Activated CD8-positive, alpha-beta memory T cell treated with anti-CD3 and anti-CD28 coated beads, Interleukin-2, amount 50 U/mL, for 48 hours (primary cell): Measurements from ENCODE around the gene COQ4.
"Not testable (repeated sequence)": the region's sequence is repeated elsewhere in the genome, so short reads cannot be mapped to it uniquely, and the experiment has no call there.

Experiments used
- DNase-seq: peaks from one replicate; pipeline ENCODE4 v3.0.0-alpha.2; 2020

Gene COQ4

GRCh38 chr9:128304136-128304970 lies 18.3 kb upstream of the COQ4 start:
- no peak for DNase-seq

- DNase-seq: no peak
Measured at GRCh38 chr9:128304971-128305288, 17.7 kb upstream of the COQ4 start.

GRCh38 chr9:128309551-128309950 lies 13.1 kb upstream of the COQ4 start:
- DNase-seq: no peak

DNA sequence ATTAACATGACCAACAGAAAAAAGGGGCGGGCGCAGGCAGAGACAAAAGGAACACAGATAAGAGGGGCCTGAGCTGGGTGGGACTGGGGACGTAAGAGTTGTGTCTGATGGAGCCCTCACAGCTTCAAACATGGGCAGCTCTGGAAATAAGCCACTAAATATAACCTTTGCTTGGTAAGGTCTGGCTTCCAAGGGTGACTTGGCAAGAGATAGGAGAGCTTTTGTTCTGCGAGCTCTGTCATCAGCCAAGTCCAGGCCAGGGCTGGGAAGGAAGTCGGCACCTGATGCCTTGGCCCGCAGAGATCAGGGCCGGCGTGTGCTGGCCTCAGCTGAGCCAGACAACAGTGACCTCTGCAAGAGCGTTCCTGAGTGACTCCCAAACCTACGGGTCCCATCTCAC lies 12.2 kb upstream of the COQ4 start:
- no peak for DNase-seq

- DNase-seq: no peak
Measured at GRCh38 chr9:128314697-128315096, 7.9 kb upstream of the COQ4 start.

GRCh38 chr9:128316421-128316820 lies 6.2 kb upstream of the COQ4 start:
- no peak for DNase-seq

DNA sequence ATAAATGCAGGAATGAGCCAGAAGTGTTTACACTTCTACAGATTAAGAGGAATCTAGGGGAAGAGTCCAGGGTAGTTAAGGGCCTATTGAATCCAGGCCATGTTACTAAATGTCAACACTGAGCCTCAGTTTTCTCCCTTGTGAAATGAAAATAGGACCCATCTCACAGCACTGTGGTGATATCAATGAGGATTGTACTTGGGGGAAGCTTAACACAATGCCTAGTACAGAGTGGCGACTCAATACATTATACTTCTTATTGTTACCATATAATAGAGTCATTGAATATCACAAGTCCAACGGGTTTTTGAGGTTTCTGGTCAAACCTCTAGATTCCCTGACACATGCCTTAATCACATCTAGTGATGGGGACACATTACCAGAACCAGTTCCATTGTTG lies 5.0 kb upstream of the COQ4 start:
- no peak for DNase-seq

DNA sequence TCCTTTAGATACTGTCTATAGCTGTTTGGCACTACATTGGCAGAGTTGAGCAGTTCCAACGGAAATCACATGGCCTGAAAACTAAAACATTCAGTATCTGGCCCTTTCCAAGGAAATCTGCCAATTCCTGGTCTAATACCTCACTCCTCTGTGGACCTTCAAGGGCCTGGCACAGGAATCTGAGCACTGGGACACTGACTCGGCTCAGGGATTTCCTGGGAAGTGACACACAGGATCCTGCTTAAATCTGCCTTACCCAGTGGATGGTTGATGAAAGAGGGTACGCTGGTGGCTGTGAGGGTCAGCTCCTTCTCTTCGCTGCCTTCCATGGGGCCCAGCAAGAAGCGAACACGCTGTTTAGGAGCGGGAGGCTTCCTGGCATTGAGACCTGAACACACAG lies 1.3 kb upstream of the COQ4 start:
- DNase-seq: no peak

DNA sequence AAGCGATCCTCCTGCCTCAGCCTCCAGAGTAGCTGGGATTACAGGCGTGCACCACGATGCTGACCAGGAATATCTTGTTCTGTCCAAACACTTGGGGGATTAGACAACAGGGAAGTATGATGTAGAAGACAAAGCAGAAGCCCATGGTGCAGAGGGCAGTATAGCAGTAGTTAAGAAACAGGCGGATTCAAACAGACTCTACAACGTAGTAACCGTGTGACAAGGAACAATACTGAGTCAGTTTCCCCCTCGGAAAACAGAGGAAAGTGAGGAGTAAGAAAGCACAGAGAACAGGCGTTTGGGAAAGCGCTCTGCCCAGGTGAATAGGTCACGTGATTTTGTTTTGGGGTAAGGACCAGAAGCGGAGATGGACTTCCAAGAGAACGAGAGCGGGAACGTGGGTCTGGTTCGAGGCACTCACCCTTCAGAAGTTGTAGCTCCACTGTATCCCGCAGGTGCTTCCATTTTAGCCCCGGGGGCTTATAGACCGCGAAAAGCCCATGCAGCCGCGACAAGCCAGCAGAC lies 698 bp upstream of the COQ4 start:
- DNase-seq: no peak

DNA sequence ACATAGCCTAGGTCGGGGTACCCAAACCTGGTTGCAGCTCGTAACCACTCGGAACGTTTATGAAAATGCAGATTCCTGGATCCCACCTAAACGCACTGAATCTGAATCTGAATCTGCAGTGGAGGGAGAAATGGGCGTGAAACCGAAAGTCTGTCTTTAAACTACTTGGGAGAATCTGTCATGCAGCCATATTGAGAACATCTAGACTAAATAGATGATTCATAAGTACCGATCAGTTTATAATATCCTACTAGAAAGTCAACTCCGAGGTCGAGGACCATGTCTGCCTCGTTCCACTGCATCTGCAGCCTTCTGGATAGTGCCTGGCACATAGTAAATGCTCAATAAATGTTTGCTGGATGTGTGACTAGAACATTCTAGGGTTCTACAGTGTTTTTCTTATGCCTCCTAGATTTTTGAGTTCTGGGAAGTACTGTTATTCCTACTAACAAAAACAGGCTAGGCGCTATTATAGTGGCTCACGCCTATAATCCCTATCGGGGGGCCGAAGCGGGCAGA lies 632 bp downstream of the COQ4 start:
- no peak for DNase-seq

GRCh38 chr9:128323791-128324190 lies 1.2 kb downstream of the COQ4 start:
- DNase-seq: no peak

GRCh38 chr9:128324401-128324800 lies 1.8 kb downstream of the COQ4 start:
- no peak for DNase-seq

GRCh38 chr9:128325629-128326028 lies 3.0 kb downstream of the COQ4 start:
- DNase-seq: no peak

- DNase-seq: no peak
Measured at GRCh38 chr9:128333451-128333869, 10.8 kb downstream of the COQ4 start.

- DNase-seq: no peak
Measured at GRCh38 chr9:128335161-128335560, 12.5 kb downstream of the COQ4 start.

GRCh38 chr9:128335914-128336313 lies 13.3 kb downstream of the COQ4 start:
- DNase-seq: no peak

GRCh38 chr9:128337936-128338335 lies 15.3 kb downstream of the COQ4 start:
- no peak for DNase-seq

DNA sequence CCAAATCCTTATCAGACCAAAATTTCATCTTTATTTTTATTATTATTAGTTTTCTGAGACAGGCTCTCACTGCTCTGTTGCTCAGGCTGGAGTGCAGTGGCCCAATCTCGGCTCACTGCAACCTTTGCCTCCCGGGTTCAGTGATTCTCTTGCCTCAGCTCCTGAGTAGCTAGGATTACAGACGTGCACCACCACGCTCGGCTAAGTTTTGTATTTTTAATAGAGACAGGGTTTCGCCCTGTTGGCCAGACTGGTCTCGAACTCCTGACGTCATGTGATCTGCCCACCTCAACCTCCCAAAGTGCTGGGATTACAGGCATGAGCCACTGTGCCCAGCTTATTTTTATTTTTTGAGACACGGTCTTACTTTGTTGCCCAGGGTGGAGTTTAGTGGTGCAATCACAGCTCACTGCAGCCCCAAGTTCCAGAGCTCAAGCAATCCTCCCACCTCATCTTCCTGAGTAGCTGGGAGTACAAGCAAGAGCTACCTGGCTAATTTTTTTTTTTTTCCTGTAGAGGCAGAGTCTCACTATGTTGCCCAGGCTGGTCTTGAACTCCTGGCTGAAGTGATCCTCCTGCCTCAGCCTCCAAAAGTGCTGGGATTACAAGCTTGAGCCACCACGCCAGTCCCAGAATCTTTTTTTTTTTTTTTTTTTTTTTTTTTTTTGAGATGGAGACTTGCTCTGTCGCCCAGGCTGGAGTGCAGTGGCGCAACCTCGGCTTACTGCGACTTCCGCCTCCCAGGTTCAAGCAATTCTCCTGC lies 16.4 kb downstream of the COQ4 start:
- not testable (repeated sequence) for DNase-seq

DNA sequence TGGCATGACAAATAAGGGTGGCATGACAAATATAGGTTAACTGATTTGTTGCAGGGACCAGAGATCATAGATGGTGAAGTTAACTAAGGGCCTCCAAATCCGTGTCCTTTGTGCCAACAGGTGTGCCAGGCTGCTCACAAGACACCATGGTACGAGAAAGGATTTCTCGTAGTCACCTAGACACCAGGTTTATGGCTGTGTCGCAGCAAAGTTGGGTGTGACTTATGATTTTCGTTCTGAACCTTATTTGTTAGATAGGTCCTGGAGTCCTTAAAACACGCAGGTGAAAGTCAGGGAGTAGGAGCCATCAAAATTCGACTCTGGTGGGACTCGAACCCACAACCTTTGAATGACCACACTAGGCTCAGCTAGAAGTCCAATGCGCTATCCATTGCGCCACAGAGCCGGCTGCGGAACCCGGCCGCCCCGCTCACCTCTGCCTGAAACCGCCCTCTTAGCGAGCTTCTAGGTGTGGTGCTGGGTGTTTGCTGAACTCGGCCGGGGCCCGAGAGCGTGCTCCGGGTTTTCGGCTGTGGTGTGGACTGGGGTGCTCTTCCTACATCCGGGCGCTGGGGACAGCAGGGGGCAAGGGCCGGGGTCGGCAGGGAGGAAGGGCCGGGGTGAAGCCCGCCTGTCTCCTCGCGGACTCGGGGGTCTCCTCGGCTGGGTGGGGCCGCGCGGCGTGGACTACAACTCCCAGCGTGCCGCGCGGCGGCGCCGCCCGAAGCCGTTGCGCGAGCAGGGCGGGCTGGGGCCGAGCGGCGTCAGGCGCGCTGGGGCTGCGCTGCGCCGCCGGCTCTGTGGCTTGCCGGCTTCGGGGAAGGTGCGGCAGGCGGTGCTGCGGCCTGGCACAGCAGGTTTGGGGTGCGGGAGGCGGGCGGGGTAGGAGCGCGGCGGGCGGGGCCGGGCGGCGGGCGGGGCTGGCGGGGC lies 17.4 kb downstream of the COQ4 start, which contains the start of gene SLC27A4:
SLC27A4 (plus strand) TSS at position 767 of the 930 bp plus-strand sequence. CDS start 2,606 bp downstream, outside the sequence.
- peak; percentile 91 for DNase-seq

DNA sequence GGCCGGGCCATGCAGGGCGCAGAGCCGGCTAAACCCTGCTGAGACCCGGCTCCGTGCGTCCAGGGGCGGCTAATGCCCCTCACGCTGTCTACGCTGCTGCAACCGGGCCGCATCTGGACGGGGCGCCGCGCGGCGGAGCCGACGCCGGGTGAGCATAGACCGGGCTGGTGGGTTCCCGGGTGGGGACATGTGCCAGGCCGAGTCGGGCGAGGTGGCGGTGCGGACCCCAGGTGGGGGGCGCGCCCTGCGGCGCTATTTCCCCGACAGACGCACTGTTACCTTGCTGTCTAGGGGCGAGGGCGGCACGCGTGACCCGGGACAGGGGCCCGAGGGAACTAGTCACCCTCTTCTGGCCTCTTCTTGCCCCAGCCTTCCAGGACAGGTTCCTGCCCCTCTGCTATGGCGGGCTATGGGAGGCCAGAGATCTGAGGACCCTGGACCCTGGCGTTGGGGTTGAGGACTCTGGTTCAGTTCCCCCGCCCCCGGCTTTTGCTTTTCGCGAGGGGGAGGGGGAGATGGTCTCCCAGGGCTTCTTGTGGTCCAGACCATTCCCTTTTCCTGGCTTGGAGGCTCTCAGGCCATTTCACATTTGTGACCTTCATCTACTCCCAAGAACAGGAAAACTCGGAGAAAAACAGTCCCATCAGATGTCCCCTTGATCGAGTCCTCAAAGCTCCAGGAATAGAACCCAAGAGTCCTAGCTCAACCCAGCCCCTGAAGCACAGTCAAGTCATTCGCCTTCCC lies 18.2 kb downstream of the COQ4 start:
- DNase-seq: peak; percentile 67

- peak; percentile 80 for DNase-seq
Measured at GRCh38 chr9:128341435-128341849, 18.8 kb downstream of the COQ4 start.
